Subcutaneous adipose tissue (tissue), 4 donors: ENCODE results near the gene FOXJ1. TPM values are rescaled to one million over a fixed set of nuclear protein-coding genes. Genes with fewer than 3 reads are reported as not detected.

Experiments
- CTCF ChIP-seq: fragments of 450-650 bp; IDR thresholded peaks from one replicate; pipeline ENCODE4 v1.5.1; 2016; ENCODE audit warnings: low read depth, mild to moderate bottlenecking, control low read depth, antibody characterized with exemption, moderate library complexity
- total RNA-seq, 4 donors: library from RNA; depleted of rRNA; stranded (reverse); fragments of >200 nt; gene quantifications; one replicate each; pipeline ENCODE4 v1.1.0, GENCODE V29; 2016

FOXJ1 gene
- total RNA-seq, 4 donors from 2014 or later, result not detected

GRCh38 chr17:76166906-76167305 lies 25.9 kb upstream of the FOXJ1 start:
- no peak for TF ChIP-seq CTCF

- TF ChIP-seq CTCF, result no peak
These were observed 25.1 kb upstream of the FOXJ1 start for GRCh38 chr17:76166168-76166567.

GRCh38 chr17:76164331-76164730 lies 23.3 kb upstream of the FOXJ1 start:
- no peak for TF ChIP-seq CTCF

GRCh38 chr17:76163919-76164318 lies 22.9 kb upstream of the FOXJ1 start:
- TF ChIP-seq CTCF, result no peak

GRCh38 chr17:76161619-76162266 lies 20.7 kb upstream of the FOXJ1 start:
- TF ChIP-seq CTCF, result no peak

GRCh38 chr17:76160896-76161528 lies 20.0 kb upstream of the FOXJ1 start:
- no peak for TF ChIP-seq CTCF

- no peak for TF ChIP-seq CTCF
These were observed 18.1 kb upstream of the FOXJ1 start for GRCh38 chr17:76159157-76159556.
